ENCODE results near the gene TNIK. TPM values are rescaled to one million over a fixed set of nuclear protein-coding genes. Genes with fewer than 3 reads are reported as not detected.

Gene TNIK
- total and polyA plus RNA-seq, 10 of the 15 experiments (the other 5 are each of a cell fraction or from before 2014, with no cell fraction given) = 13.9 to 74.3 (median 48.2) TPM

DNA sequence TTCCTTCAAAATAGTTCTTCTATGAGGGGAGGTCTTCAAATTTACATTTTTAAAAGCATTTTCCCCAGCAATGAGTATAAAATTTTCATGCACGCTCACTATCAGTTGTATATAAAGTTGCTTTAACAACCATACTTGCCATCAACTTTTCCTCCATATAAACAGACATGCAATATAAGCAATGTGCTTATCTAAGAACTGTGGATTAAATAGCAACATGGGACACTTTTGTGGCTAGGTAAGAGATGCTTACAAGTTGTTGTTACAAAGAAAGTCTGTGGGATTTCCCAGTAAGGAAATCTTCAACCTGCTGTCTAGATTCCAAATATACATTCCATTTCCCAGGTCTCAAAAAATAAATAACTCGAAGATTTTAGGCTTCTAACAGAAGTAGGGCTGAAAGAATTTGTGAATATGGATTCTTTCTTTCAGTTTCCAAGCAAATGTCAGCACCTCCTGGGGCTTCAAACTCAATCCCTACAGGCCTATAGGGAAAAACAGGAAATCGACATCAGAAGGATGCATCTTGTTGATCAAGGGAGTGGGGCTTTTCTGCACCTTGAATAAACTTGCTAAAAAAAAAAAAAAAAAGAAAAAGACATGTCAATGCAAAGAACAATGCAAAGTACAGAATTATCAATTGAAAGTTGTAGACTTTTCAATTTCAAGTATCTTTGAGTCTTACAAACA, 16.1 kb downstream of the TNIK start:
- CTCF ChIA-PET = interaction anchor here (0.6 to 2.0 kb wide), 3 partner anchors 9 to 113 kb away, joined by 3 to 11 read pairs (median 4); no protein-coding TSS in a partner anchor
- POLR2A ChIA-PET = interaction anchor here (0.8 kb wide), 1 partner anchor 12 kb away, joined by 4 read pairs; no protein-coding TSS in a partner anchor
- TF ChIP-seq, protein P1, sequence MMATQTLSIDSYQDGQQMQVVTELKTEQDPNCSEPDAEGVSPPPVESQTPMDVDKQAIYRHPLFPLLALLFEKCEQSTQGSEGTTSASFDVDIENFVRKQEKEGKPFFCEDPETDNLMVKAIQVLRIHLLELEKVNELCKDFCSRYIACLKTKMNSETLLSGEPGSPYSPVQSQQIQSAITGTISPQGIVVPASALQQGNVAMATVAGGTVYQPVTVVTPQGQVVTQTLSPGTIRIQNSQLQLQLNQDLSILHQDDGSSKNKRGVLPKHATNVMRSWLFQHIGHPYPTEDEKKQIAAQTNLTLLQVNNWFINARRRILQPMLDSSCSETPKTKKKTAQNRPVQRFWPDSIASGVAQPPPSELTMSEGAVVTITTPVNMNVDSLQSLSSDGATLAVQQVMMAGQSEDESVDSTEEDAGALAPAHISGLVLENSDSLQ (IDR thresholded peaks at IDR 0.05) = no peak
- no peak for TF ChIP-seq CBFB (IDR thresholded peaks at IDR 0.05; ENCODE audit: low read depth)
- TF ChIP-seq MEF2A (IDR thresholded peaks at IDR 0.05; ENCODE audit: insufficient read depth, low read depth, low read length) = no peak
- TF ChIP-seq BHLHE40 (IDR thresholded peaks at IDR 0.05; ENCODE audit: borderline replicate concordance in 1 of 2, low read depth in 2 of 2, low read length in 1 of 2) = no peak
- no peak for TF ChIP-seq SMAD5 (IDR thresholded peaks at IDR 0.05; ENCODE audit: low read depth)
- no peak for TF ChIP-seq DPF2 (IDR thresholded peaks at IDR 0.05)
- SMC1A ChIA-PET (ENCODE audit: uncharacterized antibody, unreplicated experiment) = interaction anchor here (1.3 to 2.0 kb wide), 4 partner anchors 16 to 73 kb away, joined by 3 to 7 read pairs (median 4); no protein-coding TSS in a partner anchor
- Histone ChIP-seq H3K4me1 (ENCODE audit: control insufficient read depth, insufficient read depth, low read length) (peaks cover 38% of the 10 kb centered on the region), H3K4me3 (no peak overlapping the region), H3K27ac (ENCODE audit: control insufficient read depth, insufficient read depth) (no peak overlapping the region), H3K4me2 (ENCODE audit: control insufficient read depth, insufficient read depth) (no peak overlapping the region), H3K9ac (ENCODE audit: control insufficient read depth, insufficient read depth, low read length) (no peak overlapping the region), H3K36me3 (ENCODE audit: control insufficient read depth in 2 of 2, insufficient read depth in 2 of 2, low read length in 1 of 2) (0 out of 4 replicates have a peak, but pooled peaks cover 0 to 2% of the 10 kb centered on the region in 2 experiments), H2AFZ (ENCODE audit: control insufficient read depth, low read depth, low read length) (no peak overlapping the region), H3K79me2 (ENCODE audit: control insufficient read depth, insufficient read depth, low read length) (peaks cover 91% of the 10 kb centered on the region), H4K20me1 (ENCODE audit: control insufficient read depth, insufficient read depth) (no peaks in the 10 kb centered on the region), H3K9me3 (replicated peaks; ENCODE audit: control insufficient read depth, insufficient read depth, low read length) (no peaks in the 10 kb centered on the region), H3K27me3 (replicated peaks in 1 of 2; ENCODE audit: control insufficient read depth in 2 of 2, insufficient read depth in 2 of 2, low read length in 1 of 2) (no peaks in the 10 kb centered on the region)
- RAD21 ChIA-PET (ENCODE audit: unreplicated experiment) = interaction anchor here (1.0 to 2.5 kb wide), 6 partner anchors 8 to 161 kb away, joined by 3 to 11 read pairs (median 8); partner anchors contain the start of gene TNIK
- no peak for ATAC-seq
- DNase-seq (ENCODE audit: low read depth, low spot score) = no peak
- intact Hi-C loops (cut with micrococcal nuclease; ENCODE audit: unreplicated experiment) = no loop called here
- no TSS peak for BruUV-seq (replicated peaks)
- 84% methylated on average over 3 of the region's 3 CpGs for WGBS (ENCODE audit: insufficient coverage, insufficient replicate concordance, low lambda C conversion rate, missing lambda C conversion rate)
- in situ Hi-C loops (cut with MboI) = no loop called here
- no peak for FAIRE-seq

All from GM12878 (cell line).